MM.1S (cell line): ENCODE results near the gene KCNK7.
"Not testable (repeated sequence)": the region's sequence is repeated elsewhere in the genome, so short reads cannot be mapped to it uniquely, and the experiment has no call there.

Source experiments
- CTCF ChIP-seq: fragments of 300-600 bp; sonication (generic); IDR thresholded peaks from 2 replicates; pipeline ENCODE4 v1.5.1; 2016; ENCODE audit warnings: antibody characterized with exemption, low read length, mixed read lengths
- EZH2 ChIP-seq: fragments of 300-600 bp; sonication (generic); optimal IDR thresholded peaks from 2 replicates; pipeline ENCODE3; 2017; ENCODE audit warnings: low read depth, mild to moderate bottlenecking, antibody characterized with exemption, low read length, mixed read lengths
- EZH2phosphoT487 ChIP-seq: fragments of 300-600 bp; sonication (generic); IDR thresholded peaks from 2 replicates; pipeline ENCODE4 v1.6.1; 2018; ENCODE audit warnings: antibody characterized with exemption, low read length

GRCh38 chr11:65639228-65639597, 43.6 kb upstream of the KCNK7 start:
- not testable (repeated sequence) for TF ChIP-seq EZH2, CTCF, EZH2phosphoT487
